ENCODE data around the gene PLAAT4. TPM values are rescaled to one million over a fixed set of nuclear protein-coding genes. Genes with fewer than 3 reads are reported as not detected.

PLAAT4 gene
- total and polyA plus RNA-seq, 2 of the 13 experiments (the other 11 are each of a cell fraction or from before 2014, with no cell fraction given): 0.71 to 1.00 TPM

DNA sequence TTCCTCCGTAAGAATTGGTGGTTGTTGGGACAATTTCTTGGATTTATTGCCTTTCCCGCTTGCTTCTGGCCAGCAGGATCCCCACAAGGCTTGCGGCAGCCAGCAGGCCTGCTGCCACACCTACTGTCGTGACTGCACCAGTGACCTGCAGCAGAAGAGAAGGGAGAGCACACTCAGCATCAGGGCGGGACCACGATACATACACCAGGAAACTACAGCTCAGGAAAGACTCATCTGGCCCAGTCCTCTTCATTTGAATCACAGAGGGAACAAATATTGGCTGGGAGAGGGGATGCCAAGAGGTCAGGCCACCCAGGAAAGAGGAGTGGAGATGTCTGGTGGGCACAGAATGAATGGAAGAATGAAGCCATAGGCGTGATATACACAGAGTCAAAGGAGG lies 16.3 kb downstream of the PLAAT4 start:
- H3K4me3 ChIP-seq (replicated peaks in 1 of 3; ENCODE audit: insufficient read depth in 1 of 3, low read depth in 2 of 3, low read length in 3 of 3): no peak overlapping the region
- BruUV-seq (replicated peaks): no TSS peak
- no peaks in the 10 kb centered on the region for H3K4me1 ChIP-seq (ENCODE audit: insufficient read depth, low read length)
- H3K79me2 ChIP-seq (ENCODE audit: insufficient read depth, low read length): no peaks in the 10 kb centered on the region
- H4K20me1 ChIP-seq (ENCODE audit: insufficient read depth, low read length): no peaks in the 10 kb centered on the region
- H3K27ac ChIP-seq (ENCODE audit: extremely low read length, insufficient read depth, low read length): no peak overlapping the region
- H3K36me3 ChIP-seq (replicated peaks in 1 of 2; ENCODE audit: control insufficient read depth in 1 of 2, insufficient read depth in 2 of 2, low read length in 2 of 2): no peaks in the 10 kb centered on the region
- intact Hi-C loops (cut with micrococcal nuclease; ENCODE audit: unreplicated experiment): no loop called here
- peaks cover 1 to 7% of the 10 kb centered on the region in 2 experiments; a peak in 3 of 5 replicates for H3K27me3 ChIP-seq (ENCODE audit: control insufficient read depth in 1 of 2, insufficient read depth in 2 of 2, low read length in 2 of 2)
- 40% methylated on average over 7 of the region's 7 CpGs for WGBS (ENCODE audit: low lambda C conversion rate)
- DNase-seq (ENCODE audit: low spot score) (no peak), ATAC-seq (no peak), FAIRE-seq (no peak)
- H2AFZ ChIP-seq (ENCODE audit: low read length): no peak overlapping the region
- TF ChIP-seq, protein P1, sequence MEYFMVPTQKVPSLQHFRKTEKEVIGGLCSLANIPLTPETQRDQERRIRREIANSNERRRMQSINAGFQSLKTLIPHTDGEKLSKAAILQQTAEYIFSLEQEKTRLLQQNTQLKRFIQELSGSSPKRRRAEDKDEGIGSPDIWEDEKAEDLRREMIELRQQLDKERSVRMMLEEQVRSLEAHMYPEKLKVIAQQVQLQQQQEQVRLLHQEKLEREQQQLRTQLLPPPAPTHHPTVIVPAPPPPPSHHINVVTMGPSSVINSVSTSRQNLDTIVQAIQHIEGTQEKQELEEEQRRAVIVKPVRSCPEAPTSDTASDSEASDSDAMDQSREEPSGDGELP (IDR thresholded peaks at IDR 0.05; ENCODE audit: borderline replicate concordance, low read depth): no peak
- TF ChIP-seq ZNF33B (CRISPR knock-in tag; IDR thresholded peaks at IDR 0.05) (no peak), TEAD2 (CRISPR knock-in tag; IDR thresholded peaks at IDR 0.05) (no peak), ARNT (IDR thresholded peaks at IDR 0.05) (no peak), ZNF337 (CRISPR knock-in tag; IDR thresholded peaks at IDR 0.05; ENCODE audit: borderline replicate concordance, low read depth) (no peak), SIN3A (IDR thresholded peaks at IDR 0.05; ENCODE audit: borderline replicate concordance, low read depth, low read length) (no peak), RNF2 (conservative IDR thresholded peaks at IDR 0.05; ENCODE audit: low read depth) (no peak), PHF21A (CRISPR knock-in tag; IDR thresholded peaks at IDR 0.05) (no peak), ZFP90 (CRISPR knock-in tag; IDR thresholded peaks at IDR 0.05; ENCODE audit: borderline replicate concordance) (no peak), ZBTB1 (CRISPR knock-in tag; IDR thresholded peaks at IDR 0.05; ENCODE audit: borderline replicate concordance) (no peak), ZNF136 (CRISPR knock-in tag; IDR thresholded peaks at IDR 0.05; ENCODE audit: low read depth) (no peak)
- TF ChIP-seq, protein P2, sequence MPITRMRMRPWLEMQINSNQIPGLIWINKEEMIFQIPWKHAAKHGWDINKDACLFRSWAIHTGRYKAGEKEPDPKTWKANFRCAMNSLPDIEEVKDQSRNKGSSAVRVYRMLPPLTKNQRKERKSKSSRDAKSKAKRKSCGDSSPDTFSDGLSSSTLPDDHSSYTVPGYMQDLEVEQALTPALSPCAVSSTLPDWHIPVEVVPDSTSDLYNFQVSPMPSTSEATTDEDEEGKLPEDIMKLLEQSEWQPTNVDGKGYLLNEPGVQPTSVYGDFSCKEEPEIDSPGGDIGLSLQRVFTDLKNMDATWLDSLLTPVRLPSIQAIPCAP (CRISPR knock-in tag; IDR thresholded peaks at IDR 0.05; ENCODE audit: low read depth): no peak
- TF ChIP-seq, protein P3, sequence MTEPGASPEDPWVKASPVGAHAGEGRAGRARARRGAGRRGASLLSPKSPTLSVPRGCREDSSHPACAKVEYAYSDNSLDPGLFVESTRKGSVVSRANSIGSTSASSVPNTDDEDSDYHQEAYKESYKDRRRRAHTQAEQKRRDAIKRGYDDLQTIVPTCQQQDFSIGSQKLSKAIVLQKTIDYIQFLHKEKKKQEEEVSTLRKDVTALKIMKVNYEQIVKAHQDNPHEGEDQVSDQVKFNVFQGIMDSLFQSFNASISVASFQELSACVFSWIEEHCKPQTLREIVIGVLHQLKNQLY (CRISPR knock-in tag; IDR thresholded peaks at IDR 0.05): no peak
- TF ChIP-seq, protein P4, sequence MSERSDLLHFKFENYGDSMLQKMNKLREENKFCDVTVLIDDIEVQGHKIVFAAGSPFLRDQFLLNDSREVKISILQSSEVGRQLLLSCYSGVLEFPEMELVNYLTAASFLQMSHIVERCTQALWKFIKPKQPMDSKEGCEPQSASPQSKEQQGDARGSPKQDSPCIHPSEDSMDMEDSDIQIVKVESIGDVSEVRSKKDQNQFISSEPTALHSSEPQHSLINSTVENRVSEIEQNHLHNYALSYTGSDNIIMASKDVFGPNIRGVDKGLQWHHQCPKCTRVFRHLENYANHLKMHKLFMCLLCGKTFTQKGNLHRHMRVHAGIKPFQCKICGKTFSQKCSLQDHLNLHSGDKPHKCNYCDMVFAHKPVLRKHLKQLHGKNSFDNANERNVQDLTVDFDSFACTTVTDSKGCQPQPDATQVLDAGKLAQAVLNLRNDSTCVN (CRISPR knock-in tag; IDR thresholded peaks at IDR 0.05; ENCODE audit: borderline replicate concordance): no peak
- TF ChIP-seq, protein P5, sequence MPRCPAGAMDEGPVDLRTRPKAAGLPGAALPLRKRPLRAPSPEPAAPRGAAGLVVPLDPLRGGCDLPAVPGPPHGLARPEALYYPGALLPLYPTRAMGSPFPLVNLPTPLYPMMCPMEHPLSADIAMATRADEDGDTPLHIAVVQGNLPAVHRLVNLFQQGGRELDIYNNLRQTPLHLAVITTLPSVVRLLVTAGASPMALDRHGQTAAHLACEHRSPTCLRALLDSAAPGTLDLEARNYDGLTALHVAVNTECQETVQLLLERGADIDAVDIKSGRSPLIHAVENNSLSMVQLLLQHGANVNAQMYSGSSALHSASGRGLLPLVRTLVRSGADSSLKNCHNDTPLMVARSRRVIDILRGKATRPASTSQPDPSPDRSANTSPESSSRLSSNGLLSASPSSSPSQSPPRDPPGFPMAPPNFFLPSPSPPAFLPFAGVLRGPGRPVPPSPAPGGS (CRISPR knock-in tag; IDR thresholded peaks at IDR 0.05): no peak
- TF ChIP-seq, protein P6, sequence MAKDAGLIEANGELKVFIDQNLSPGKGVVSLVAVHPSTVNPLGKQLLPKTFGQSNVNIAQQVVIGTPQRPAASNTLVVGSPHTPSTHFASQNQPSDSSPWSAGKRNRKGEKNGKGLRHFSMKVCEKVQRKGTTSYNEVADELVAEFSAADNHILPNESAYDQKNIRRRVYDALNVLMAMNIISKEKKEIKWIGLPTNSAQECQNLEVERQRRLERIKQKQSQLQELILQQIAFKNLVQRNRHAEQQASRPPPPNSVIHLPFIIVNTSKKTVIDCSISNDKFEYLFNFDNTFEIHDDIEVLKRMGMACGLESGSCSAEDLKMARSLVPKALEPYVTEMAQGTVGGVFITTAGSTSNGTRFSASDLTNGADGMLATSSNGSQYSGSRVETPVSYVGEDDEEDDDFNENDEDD (CRISPR knock-in tag; IDR thresholded peaks at IDR 0.05; ENCODE audit: borderline replicate concordance): no peak
- CTCF ChIA-PET (ENCODE audit: low intra/inter-chr PET ratio, low total read pairs): no interaction called here
- POLR2A ChIA-PET: no interaction called here
- no peaks in the 10 kb centered on the region for H3K9me3 ChIP-seq (ENCODE audit: low read length)
- no peak overlapping the region for H3K9ac ChIP-seq (ENCODE audit: insufficient read depth, low read depth, low read length)
- in situ Hi-C loops (cut with HindIII; ENCODE audit: extremely low pct_ligation_motif_present, low pct_unique_long_range_greater_than_20kb): no loop called here
- H3K4me2 ChIP-seq (ENCODE audit: low read depth, low read length): no peak overlapping the region
